GM21423 (cell line): Measurements from ENCODE around the gene TSC2.
A peak's percentile ranks its signal among the peaks of the same experiment; 100 is the strongest.

Experiments
- ATAC-seq: cut with Tn5 transposase; IDR thresholded peaks from one replicate; pipeline ENCODE4 v1.9.1; 2021; ENCODE audit warnings: mild to moderate bottlenecking, moderate library complexity; ENCODE audit not compliant: unreplicated experiment

Gene TSC2

GRCh38 chr16:2042171-2042985, 5.4 kb upstream of the TSC2 start:
- no peak for ATAC-seq

- ATAC-seq = no peak
Observed at GRCh38 chr16:2042986-2043666, 4.7 kb upstream of the TSC2 start.

GRCh38 chr16:2043667-2044451, 3.9 kb upstream of the TSC2 start:
- ATAC-seq = no peak

- ATAC-seq = no peak
Observed at GRCh38 chr16:2044541-2044940, 3.2 kb upstream of the TSC2 start.

GRCh38 chr16:2045965-2046892, 1.6 kb upstream of the TSC2 start:
- no peak for ATAC-seq

GRCh38 chr16:2046893-2047329, 874 bp upstream of the TSC2 start:
- peak; percentile 4 for ATAC-seq

- ATAC-seq = no peak
Observed at GRCh38 chr16:2048116-2048543, 345 bp downstream of the TSC2 start.

- ATAC-seq = no peak
Observed at GRCh38 chr16:2053211-2053610, 5.4 kb downstream of the TSC2 start.

- ATAC-seq = no peak
Observed at GRCh38 chr16:2053897-2054296, 6.1 kb downstream of the TSC2 start.

- ATAC-seq = no peak
Observed at GRCh38 chr16:2054543-2055245, 6.9 kb downstream of the TSC2 start.

- no peak for ATAC-seq
Observed at GRCh38 chr16:2056077-2056476, 8.3 kb downstream of the TSC2 start.

- ATAC-seq = no peak
Observed at GRCh38 chr16:2056681-2057407, 9.1 kb downstream of the TSC2 start.

- ATAC-seq = no peak
Observed at GRCh38 chr16:2057438-2057837, 9.7 kb downstream of the TSC2 start.

GRCh38 chr16:2058420-2058819, 10.6 kb downstream of the TSC2 start:
- ATAC-seq = no peak

- ATAC-seq = no peak
Observed at GRCh38 chr16:2058872-2059271, 11.1 kb downstream of the TSC2 start.

- ATAC-seq = no peak
Observed at GRCh38 chr16:2060346-2060745, 12.6 kb downstream of the TSC2 start.

- no peak for ATAC-seq
Observed at GRCh38 chr16:2061023-2061422, 13.2 kb downstream of the TSC2 start.

GRCh38 chr16:2061526-2061925, 13.7 kb downstream of the TSC2 start:
- no peak for ATAC-seq

GRCh38 chr16:2062801-2063200, 15.0 kb downstream of the TSC2 start:
- no peak for ATAC-seq
